SK-N-SH treated with all-trans-retinoic acid at 6 μM for 48 hours (cell line): ENCODE measurements around the gene NCAPG2.

ENCODE experiments used
- ATAC-seq: fragments of 200-7000 bp; cut with Tn5 transposase; 3 replicates; pipeline ENCODE4 v1.9.1; 2020; ENCODE audit warnings: mild to moderate bottlenecking, moderate library complexity
- ARNTL ChIP-seq: fragments of 450-650 bp; formaldehyde crosslinking; IDR thresholded peaks from 2 replicates; pipeline ENCODE4 v1.5.0; 2020; ENCODE audit warnings: low read depth, mild to moderate bottlenecking, moderate library complexity, borderline replicate concordance
- BACH2 ChIP-seq: fragments of 250-450 bp; sonication (Bioruptor Pico); IDR thresholded peaks from 2 replicates; pipeline ENCODE4 v1.9.0; 2021; ENCODE audit warnings: mild to moderate bottlenecking, borderline replicate concordance
- CSDC2 ChIP-seq: fragments of 250-450 bp; sonication (Bioruptor Pico); IDR thresholded peaks from 2 replicates; pipeline ENCODE4 v1.5.0; 2020; ENCODE audit warnings: mild to moderate bottlenecking, moderate library complexity
- ESRRG ChIP-seq: fragments of 250-450 bp; sonication (Bioruptor Pico); IDR thresholded peaks from 2 replicates; pipeline ENCODE4 v1.6.1; 2021; ENCODE audit warnings: mild to moderate bottlenecking
- GLIS3 ChIP-seq: fragments of 250-450 bp; sonication (Bioruptor Pico); IDR thresholded peaks from 2 replicates; pipeline ENCODE4 v1.5.0; 2020; ENCODE audit warnings: mild to moderate bottlenecking, moderate library complexity
- ISL1 ChIP-seq: fragments of 250-450 bp; sonication (Bioruptor Pico); IDR thresholded peaks from 2 replicates; pipeline ENCODE4 v2.1.2; 2022; ENCODE audit warnings: mild to moderate bottlenecking, moderate library complexity
- OSR1 ChIP-seq: fragments of 250-450 bp; sonication (Bioruptor Pico); IDR thresholded peaks from 2 replicates; pipeline ENCODE4 v1.8.0; 2022; ENCODE audit warnings: moderate library complexity, mild to moderate bottlenecking, inconsistent platforms
- PPARA ChIP-seq: fragments of 250-450 bp; sonication (Bioruptor Pico); IDR thresholded peaks from 2 replicates; pipeline ENCODE4 v1.5.0; 2020; ENCODE audit warnings: mild to moderate bottlenecking, borderline replicate concordance
- RARB ChIP-seq: fragments of 250-450 bp; sonication (Bioruptor Pico); IDR thresholded peaks from 2 replicates; pipeline ENCODE4 v1.8.0; 2021; ENCODE audit warnings: mild to moderate bottlenecking, moderate library complexity
- SNAI2 ChIP-seq: fragments of 250-450 bp; sonication (Bioruptor Pico); IDR thresholded peaks from 2 replicates; pipeline ENCODE4 v1.5.0; 2020; ENCODE audit warnings: mild to moderate bottlenecking, moderate library complexity
- TCF4 ChIP-seq: fragments of 250-450 bp; sonication (Bioruptor Pico); IDR thresholded peaks from 2 replicates; pipeline ENCODE4 v1.8.0; 2021; ENCODE audit warnings: mild to moderate bottlenecking, moderate library complexity, borderline replicate concordance
- TOX ChIP-seq: fragments of 250-450 bp; sonication (Bioruptor Pico); IDR thresholded peaks from 2 replicates; pipeline ENCODE4 v1.8.0; 2021; ENCODE audit warnings: mild to moderate bottlenecking, moderate library complexity, borderline replicate concordance
- ZFP3 ChIP-seq: fragments of 250-450 bp; sonication (Bioruptor Pico); IDR thresholded peaks from 2 replicates; pipeline ENCODE4 v1.5.0; 2020; ENCODE audit warnings: mild to moderate bottlenecking, moderate library complexity
- ZFP30 ChIP-seq: fragments of 450-650 bp; formaldehyde crosslinking; IDR thresholded peaks from 2 replicates; pipeline ENCODE4 v1.5.0; 2022; ENCODE audit warnings: mild to moderate bottlenecking, moderate library complexity
- ZNF565 ChIP-seq: fragments of 450-650 bp; formaldehyde crosslinking; conservative IDR thresholded peaks from 2 replicates; pipeline ENCODE4 v1.5.0; 2020; ENCODE audit warnings: low read depth, mild to moderate bottlenecking, moderate library complexity
- ZNF70 ChIP-seq: fragments of 450-650 bp; formaldehyde crosslinking; IDR thresholded peaks from 2 replicates; pipeline ENCODE4 v1.5.0; 2020; ENCODE audit warnings: mild to moderate bottlenecking, moderate library complexity
- ZNF8 ChIP-seq: fragments of 450-650 bp; formaldehyde crosslinking; IDR thresholded peaks from 2 replicates; pipeline ENCODE4 v1.5.0; 2020; ENCODE audit warnings: mild to moderate bottlenecking, moderate library complexity
- TF ChIP-seq, protein P1 (sequence below): fragments of 250-450 bp; sonication (Bioruptor Pico); IDR thresholded peaks from 2 replicates; pipeline ENCODE4 v1.8.0; 2020; ENCODE audit warnings: mild to moderate bottlenecking, moderate library complexity, borderline replicate concordance
- TF ChIP-seq, protein P2 (sequence below): fragments of 250-450 bp; sonication (Bioruptor Pico); IDR thresholded peaks from 2 replicates; pipeline ENCODE4 v1.8.0; 2021; ENCODE audit warnings: low read depth, mild to moderate bottlenecking, moderate library complexity, borderline replicate concordance
- TF ChIP-seq, protein P3 (sequence below): fragments of 250-450 bp; sonication (Bioruptor Pico); IDR thresholded peaks from 2 replicates; pipeline ENCODE4 v1.5.0; 2020; ENCODE audit warnings: mild to moderate bottlenecking, moderate library complexity
- TF ChIP-seq, protein P4 (sequence below): fragments of 250-450 bp; sonication (Bioruptor Pico); IDR thresholded peaks from 2 replicates; pipeline ENCODE4 v1.5.1; 2021; ENCODE audit warnings: mild to moderate bottlenecking, moderate library complexity

The NCAPG2 gene

DNA sequence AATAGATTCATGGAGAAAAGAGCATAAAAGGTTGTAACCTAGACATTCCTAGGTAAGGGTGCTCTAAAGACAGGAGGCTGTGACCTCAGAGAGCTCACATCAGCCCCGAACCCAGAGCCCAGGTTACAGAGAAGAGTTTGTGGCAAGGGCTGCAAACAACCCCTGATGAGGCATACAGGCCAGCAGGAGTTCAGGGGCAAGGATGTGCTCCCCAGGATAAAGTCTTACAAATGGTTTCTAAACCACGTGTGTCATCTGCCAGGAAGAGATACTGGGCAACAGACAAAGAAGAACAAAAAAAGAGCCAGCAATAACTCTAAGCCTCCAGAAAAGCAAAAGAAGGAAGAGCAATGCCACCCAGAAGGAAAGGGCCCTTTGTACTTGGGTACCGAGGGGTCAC, 27.7 kb downstream of the NCAPG2 start:
- TF ChIP-seq ZNF8 (CRISPR knock-in tag): no peak
- no peak for TF ChIP-seq BACH2
- TF ChIP-seq ESRRG (CRISPR knock-in tag): no peak
- TF ChIP-seq, protein P1, sequence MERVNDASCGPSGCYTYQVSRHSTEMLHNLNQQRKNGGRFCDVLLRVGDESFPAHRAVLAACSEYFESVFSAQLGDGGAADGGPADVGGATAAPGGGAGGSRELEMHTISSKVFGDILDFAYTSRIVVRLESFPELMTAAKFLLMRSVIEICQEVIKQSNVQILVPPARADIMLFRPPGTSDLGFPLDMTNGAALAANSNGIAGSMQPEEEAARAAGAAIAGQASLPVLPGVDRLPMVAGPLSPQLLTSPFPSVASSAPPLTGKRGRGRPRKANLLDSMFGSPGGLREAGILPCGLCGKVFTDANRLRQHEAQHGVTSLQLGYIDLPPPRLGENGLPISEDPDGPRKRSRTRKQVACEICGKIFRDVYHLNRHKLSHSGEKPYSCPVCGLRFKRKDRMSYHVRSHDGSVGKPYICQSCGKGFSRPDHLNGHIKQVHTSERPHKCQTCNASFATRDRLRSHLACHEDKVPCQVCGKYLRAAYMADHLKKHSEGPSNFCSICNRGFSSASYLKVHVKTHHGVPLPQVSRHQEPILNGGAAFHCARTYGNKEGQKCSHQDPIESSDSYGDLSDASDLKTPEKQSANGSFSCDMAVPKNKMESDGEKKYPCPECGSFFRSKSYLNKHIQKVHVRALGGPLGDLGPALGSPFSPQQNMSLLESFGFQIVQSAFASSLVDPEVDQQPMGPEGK: no peak
- TF ChIP-seq, protein P2, sequence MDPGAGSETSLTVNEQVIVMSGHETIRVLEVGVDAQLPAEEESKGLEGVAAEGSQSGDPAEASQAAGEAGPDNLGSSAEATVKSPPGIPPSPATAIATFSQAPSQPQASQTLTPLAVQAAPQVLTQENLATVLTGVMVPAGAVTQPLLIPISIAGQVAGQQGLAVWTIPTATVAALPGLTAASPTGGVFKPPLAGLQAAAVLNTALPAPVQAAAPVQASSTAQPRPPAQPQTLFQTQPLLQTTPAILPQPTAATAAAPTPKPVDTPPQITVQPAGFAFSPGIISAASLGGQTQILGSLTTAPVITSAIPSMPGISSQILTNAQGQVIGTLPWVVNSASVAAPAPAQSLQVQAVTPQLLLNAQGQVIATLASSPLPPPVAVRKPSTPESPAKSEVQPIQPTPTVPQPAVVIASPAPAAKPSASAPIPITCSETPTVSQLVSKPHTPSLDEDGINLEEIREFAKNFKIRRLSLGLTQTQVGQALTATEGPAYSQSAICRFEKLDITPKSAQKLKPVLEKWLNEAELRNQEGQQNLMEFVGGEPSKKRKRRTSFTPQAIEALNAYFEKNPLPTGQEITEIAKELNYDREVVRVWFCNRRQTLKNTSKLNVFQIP (CRISPR knock-in tag): no peak
- no peak for TF ChIP-seq ZNF70 (CRISPR knock-in tag)
- TF ChIP-seq CSDC2 (CRISPR knock-in tag): no peak
- TF ChIP-seq, protein P3, sequence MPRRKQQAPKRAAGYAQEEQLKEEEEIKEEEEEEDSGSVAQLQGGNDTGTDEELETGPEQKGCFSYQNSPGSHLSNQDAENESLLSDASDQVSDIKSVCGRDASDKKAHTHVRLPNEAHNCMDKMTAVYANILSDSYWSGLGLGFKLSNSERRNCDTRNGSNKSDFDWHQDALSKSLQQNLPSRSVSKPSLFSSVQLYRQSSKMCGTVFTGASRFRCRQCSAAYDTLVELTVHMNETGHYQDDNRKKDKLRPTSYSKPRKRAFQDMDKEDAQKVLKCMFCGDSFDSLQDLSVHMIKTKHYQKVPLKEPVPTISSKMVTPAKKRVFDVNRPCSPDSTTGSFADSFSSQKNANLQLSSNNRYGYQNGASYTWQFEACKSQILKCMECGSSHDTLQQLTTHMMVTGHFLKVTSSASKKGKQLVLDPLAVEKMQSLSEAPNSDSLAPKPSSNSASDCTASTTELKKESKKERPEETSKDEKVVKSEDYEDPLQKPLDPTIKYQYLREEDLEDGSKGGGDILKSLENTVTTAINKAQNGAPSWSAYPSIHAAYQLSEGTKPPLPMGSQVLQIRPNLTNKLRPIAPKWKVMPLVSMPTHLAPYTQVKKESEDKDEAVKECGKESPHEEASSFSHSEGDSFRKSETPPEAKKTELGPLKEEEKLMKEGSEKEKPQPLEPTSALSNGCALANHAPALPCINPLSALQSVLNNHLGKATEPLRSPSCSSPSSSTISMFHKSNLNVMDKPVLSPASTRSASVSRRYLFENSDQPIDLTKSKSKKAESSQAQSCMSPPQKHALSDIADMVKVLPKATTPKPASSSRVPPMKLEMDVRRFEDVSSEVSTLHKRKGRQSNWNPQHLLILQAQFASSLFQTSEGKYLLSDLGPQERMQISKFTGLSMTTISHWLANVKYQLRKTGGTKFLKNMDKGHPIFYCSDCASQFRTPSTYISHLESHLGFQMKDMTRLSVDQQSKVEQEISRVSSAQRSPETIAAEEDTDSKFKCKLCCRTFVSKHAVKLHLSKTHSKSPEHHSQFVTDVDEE: no peak
- no peak for TF ChIP-seq ARNTL
- no peak for TF ChIP-seq TCF4 (CRISPR knock-in tag)
- no peak for TF ChIP-seq OSR1 (CRISPR knock-in tag)

DNA sequence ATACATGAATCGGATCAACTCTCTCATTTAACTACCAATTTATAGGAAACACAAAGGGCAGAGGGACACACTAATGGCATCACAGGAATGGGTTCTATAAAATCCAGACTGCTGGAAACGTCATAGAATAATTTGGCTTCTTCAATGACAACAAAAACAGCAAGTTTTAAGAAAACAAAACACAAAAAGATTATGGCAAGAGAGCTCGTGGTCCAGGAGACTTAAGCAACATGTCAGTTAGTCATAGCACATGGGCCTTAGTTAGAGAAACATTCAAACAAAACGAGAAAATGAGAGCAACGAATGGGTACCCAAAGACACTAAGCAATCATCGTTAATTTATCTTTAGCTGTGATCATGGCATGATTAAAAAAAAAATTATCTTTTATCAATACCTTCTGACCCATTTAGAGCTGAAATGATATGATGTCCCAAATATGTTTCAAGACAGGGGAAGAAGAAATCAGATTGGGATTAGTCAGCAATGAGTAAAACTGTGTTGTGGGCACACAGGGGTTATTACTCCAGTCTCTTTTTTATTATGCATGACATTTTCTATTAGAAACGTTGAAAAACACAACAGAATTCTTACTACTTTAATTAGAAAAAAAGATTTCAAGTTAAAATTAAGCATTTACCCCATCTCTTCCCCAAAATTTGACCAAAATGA, 28.3 kb downstream of the NCAPG2 start:
- no peak for ATAC-seq
- no peak for TF ChIP-seq OSR1 (CRISPR knock-in tag)
- no peak for TF ChIP-seq BACH2
- no peak for TF ChIP-seq ZFP30 (CRISPR knock-in tag)
- TF ChIP-seq TOX: no peak
- TF ChIP-seq TCF4 (CRISPR knock-in tag): no peak
- no peak for TF ChIP-seq ZNF565 (CRISPR knock-in tag)
- no peak for TF ChIP-seq SNAI2
- no peak for TF ChIP-seq GLIS3
- no peak for TF ChIP-seq CSDC2 (CRISPR knock-in tag)
- TF ChIP-seq, protein P3: no peak
- TF ChIP-seq ZFP3 (CRISPR knock-in tag): no peak
- TF ChIP-seq RARB (CRISPR knock-in tag): no peak
- TF ChIP-seq ZNF70 (CRISPR knock-in tag): no peak
- no peak for TF ChIP-seq PPARA
- TF ChIP-seq, protein P1: no peak

More for the DNA sequence above, 27.7 kb downstream of the NCAPG2 start:
- no peak for ATAC-seq

DNA sequence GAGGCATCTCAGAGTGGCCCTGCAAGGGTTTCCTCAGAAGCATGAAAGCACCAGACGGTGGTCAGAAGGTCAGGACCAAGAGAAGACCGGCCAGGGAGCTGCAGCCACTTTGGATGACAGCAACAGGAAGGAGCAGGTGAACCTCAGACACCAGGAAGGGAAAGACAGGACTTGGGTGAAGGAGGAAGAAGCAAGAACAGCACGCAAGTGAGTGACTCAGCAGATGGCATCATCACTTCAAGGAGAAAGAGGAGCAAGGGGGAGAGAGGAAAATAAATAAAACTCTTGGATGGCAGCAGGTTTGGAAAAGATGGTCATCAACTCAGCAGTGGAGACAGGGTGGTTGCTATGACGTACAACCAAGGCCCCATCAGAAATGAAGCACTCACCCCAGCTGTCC, 31.6 kb downstream of the NCAPG2 start:
- no peak; the same call in 2 of the 3 replicates for ATAC-seq
- TF ChIP-seq, protein P3: no peak
- TF ChIP-seq, protein P4, sequence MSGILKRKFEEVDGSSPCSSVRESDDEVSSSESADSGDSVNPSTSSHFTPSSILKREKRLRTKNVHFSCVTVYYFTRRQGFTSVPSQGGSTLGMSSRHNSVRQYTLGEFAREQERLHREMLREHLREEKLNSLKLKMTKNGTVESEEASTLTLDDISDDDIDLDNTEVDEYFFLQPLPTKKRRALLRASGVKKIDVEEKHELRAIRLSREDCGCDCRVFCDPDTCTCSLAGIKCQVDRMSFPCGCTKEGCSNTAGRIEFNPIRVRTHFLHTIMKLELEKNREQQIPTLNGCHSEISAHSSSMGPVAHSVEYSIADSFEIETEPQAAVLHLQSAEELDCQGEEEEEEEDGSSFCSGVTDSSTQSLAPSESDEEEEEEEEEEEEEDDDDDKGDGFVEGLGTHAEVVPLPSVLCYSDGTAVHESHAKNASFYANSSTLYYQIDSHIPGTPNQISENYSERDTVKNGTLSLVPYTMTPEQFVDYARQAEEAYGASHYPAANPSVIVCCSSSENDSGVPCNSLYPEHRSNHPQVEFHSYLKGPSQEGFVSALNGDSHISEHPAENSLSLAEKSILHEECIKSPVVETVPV (CRISPR knock-in tag): no peak
- TF ChIP-seq ZFP3 (CRISPR knock-in tag) (no peak), TOX (no peak), ISL1 (CRISPR knock-in tag) (no peak), SNAI2 (no peak), OSR1 (CRISPR knock-in tag) (no peak)
